Measurements from ENCODE around the gene CABP7.

DNA sequence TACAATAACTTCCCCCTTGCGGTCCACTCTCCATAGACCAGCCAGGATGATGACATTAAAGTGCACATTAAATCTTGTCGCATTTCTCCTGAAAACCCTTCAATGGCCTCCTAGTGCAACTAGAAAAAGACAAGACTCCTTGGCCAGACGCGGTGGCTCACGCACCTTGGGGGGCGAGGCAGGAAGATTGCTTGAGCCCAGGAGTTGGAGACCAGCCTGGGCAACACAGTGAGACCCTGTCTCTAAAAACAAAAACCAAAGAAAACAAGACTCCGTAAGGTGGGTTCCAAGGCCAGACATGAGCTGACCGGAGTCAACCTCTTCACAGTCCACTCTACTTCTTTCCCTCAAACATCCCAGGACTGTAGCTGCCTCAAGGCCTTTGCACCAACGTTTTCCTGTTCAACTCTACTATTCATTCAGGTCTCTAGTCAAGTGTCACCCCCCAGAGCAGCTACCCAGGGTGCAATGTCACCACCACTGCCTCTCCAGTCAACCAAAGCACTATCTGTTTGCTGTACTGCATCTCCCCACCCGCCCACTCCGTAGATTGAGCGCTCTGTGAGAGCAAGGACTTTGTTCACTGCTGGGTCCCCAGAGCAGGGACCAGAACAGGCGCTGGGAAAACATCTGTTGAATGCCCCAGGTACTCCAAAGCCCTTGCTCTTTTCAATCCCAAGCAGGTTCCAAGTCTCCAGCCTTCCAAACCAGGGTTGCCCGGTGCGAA, 46.3 kb downstream of the CABP7 start:
- TF ChIP-seq, protein P1, sequence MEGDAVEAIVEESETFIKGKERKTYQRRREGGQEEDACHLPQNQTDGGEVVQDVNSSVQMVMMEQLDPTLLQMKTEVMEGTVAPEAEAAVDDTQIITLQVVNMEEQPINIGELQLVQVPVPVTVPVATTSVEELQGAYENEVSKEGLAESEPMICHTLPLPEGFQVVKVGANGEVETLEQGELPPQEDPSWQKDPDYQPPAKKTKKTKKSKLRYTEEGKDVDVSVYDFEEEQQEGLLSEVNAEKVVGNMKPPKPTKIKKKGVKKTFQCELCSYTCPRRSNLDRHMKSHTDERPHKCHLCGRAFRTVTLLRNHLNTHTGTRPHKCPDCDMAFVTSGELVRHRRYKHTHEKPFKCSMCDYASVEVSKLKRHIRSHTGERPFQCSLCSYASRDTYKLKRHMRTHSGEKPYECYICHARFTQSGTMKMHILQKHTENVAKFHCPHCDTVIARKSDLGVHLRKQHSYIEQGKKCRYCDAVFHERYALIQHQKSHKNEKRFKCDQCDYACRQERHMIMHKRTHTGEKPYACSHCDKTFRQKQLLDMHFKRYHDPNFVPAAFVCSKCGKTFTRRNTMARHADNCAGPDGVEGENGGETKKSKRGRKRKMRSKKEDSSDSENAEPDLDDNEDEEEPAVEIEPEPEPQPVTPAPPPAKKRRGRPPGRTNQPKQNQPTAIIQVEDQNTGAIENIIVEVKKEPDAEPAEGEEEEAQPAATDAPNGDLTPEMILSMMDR (conservative IDR thresholded peaks at IDR 0.05; ENCODE audit: low read depth, low read length) = no peak
- no peak for TF ChIP-seq EZH2 (IDR thresholded peaks at IDR 0.05; ENCODE audit: borderline replicate concordance, low read depth, low read length, poor library complexity, severe bottlenecking)

Measured in A673 (cell line).